C4-2B (cell line): ENCODE data around the gene MACROD1.

Experiments
- ZFX ChIP-seq: fragments of 450-650 bp; IDR thresholded peaks from 2 replicates; pipeline ENCODE4 v1.6.1; 2017
- TF ChIP-seq, protein P1 (sequence below): fragments of 450-650 bp; conservative IDR thresholded peaks from 2 replicates; pipeline ENCODE4 v1.5.1; 2017; ENCODE audit warnings: mild to moderate bottlenecking

DNA sequence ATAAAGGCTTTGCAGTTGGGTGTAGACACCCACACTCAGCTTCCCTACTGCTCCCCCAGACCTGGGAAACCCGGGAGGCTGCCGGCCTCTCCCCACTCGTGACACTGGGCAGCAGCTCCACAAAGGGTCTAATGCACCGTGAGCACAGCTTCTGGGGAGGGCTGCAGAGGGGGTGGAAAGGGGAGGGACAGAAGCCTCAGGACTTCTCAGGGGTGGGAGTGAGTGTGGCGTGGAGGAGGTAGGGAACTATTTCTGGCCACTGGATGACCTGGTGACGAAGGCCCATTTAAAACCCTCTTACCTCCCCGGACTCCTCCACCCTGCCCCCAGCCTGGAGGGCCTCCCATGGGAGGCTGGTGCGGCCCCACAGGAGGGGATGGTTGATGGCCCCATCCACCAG lies 56.6 kb downstream of the MACROD1 start:
- TF ChIP-seq, protein P1, sequence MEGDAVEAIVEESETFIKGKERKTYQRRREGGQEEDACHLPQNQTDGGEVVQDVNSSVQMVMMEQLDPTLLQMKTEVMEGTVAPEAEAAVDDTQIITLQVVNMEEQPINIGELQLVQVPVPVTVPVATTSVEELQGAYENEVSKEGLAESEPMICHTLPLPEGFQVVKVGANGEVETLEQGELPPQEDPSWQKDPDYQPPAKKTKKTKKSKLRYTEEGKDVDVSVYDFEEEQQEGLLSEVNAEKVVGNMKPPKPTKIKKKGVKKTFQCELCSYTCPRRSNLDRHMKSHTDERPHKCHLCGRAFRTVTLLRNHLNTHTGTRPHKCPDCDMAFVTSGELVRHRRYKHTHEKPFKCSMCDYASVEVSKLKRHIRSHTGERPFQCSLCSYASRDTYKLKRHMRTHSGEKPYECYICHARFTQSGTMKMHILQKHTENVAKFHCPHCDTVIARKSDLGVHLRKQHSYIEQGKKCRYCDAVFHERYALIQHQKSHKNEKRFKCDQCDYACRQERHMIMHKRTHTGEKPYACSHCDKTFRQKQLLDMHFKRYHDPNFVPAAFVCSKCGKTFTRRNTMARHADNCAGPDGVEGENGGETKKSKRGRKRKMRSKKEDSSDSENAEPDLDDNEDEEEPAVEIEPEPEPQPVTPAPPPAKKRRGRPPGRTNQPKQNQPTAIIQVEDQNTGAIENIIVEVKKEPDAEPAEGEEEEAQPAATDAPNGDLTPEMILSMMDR = no peak
- TF ChIP-seq ZFX = no peak
